Neural cell (in vitro differentiated cells): ENCODE results near the gene KMT2B.

ENCODE experiments used
- EP300 ChIP-seq: fragments of 450-650 bp; conservative IDR thresholded peaks from 2 replicates; pipeline ENCODE4 v1.6.1; 2014; ENCODE audit warnings: antibody characterized with exemption, mild to moderate bottlenecking, moderate library complexity; ENCODE audit not compliant: poor library complexity, severe bottlenecking
- EZH2 ChIP-seq: fragments of 200-600, 300-800 bp; shearing (Covaris generic), sonication (generic); IDR thresholded peaks from 2 replicates; pipeline ENCODE4 v1.6.1; 2014; ENCODE audit warnings: antibody characterized with exemption, low read length, borderline replicate concordance, mild to moderate bottlenecking; ENCODE audit not compliant: insufficient read depth, poor library complexity, severe bottlenecking
- MXI1 ChIP-seq: fragments of 450-650 bp; conservative IDR thresholded peaks from 2 replicates; pipeline ENCODE4 v1.6.1; 2014; ENCODE audit warnings: antibody characterized with exemption, mild to moderate bottlenecking; ENCODE audit not compliant: poor library complexity, severe bottlenecking
- POLR2AphosphoS5 ChIP-seq: IDR thresholded peaks from 2 replicates; pipeline ENCODE4 v1.6.1; 2012
- SMC3 ChIP-seq: fragments of 450-650 bp; conservative IDR thresholded peaks from 2 replicates; pipeline ENCODE4 v1.6.1; 2014; ENCODE audit warnings: antibody characterized with exemption, mild to moderate bottlenecking, moderate library complexity; ENCODE audit not compliant: poor library complexity
- TAF1 ChIP-seq: IDR thresholded peaks from 2 replicates; pipeline ENCODE4 v1.6.1; 2012; ENCODE audit warnings: low read depth
- TF ChIP-seq, protein P1 (sequence below): fragments of 450-650 bp; IDR thresholded peaks from 2 replicates; pipeline ENCODE4 v1.5.1; 2014; ENCODE audit warnings: antibody characterized with exemption, mild to moderate bottlenecking, moderate library complexity; ENCODE audit not compliant: poor library complexity, severe bottlenecking
- TF ChIP-seq, protein P2 (sequence below): IDR thresholded peaks from 2 replicates; pipeline ENCODE4 v1.6.1; 2012; ENCODE audit warnings: borderline replicate concordance

DNA sequence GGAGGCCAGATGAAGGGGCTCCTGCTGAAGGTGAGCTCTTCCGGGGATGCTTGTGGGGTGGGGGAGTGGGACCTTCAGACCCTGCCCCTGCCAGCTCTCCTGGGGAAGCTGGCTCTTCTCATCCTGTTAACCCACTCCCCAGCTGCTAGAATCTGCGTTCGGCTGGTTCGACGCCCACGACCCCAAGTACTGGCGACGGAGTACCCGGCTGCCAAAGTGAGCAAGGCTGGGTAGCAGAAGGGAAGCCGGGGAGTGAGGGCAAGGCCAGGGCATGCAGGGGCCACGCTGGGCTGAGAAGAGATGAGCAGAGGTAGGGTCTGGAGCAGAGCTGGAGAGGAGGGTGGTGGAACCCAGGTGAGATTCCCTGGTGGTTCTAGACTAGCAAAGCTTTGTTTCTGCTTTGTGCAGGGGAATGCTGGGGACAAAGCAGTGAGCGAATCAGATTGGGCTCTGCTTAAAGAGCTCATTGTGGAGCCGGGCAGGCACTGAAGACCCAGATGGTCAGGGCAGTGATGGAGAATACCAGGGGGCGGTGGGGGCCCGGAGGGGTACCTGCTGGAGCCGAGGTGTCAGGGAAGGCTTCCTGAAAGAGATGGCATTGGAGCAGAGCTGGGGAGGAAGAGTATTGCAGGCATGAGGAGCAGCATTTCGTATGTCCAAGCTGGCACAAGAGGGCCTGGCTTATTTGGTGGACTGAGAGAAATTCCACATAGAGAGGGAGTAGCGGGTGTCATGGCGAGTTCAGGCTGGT, 10.3 kb downstream of the KMT2B start:
- TF ChIP-seq MXI1 (no peak), EZH2 (no peak), SMC3 (no peak), POLR2AphosphoS5 (no peak), EP300 (no peak), TAF1 (no peak)
- TF ChIP-seq, protein P1, sequence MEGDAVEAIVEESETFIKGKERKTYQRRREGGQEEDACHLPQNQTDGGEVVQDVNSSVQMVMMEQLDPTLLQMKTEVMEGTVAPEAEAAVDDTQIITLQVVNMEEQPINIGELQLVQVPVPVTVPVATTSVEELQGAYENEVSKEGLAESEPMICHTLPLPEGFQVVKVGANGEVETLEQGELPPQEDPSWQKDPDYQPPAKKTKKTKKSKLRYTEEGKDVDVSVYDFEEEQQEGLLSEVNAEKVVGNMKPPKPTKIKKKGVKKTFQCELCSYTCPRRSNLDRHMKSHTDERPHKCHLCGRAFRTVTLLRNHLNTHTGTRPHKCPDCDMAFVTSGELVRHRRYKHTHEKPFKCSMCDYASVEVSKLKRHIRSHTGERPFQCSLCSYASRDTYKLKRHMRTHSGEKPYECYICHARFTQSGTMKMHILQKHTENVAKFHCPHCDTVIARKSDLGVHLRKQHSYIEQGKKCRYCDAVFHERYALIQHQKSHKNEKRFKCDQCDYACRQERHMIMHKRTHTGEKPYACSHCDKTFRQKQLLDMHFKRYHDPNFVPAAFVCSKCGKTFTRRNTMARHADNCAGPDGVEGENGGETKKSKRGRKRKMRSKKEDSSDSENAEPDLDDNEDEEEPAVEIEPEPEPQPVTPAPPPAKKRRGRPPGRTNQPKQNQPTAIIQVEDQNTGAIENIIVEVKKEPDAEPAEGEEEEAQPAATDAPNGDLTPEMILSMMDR, result no peak
- TF ChIP-seq, protein P2, sequence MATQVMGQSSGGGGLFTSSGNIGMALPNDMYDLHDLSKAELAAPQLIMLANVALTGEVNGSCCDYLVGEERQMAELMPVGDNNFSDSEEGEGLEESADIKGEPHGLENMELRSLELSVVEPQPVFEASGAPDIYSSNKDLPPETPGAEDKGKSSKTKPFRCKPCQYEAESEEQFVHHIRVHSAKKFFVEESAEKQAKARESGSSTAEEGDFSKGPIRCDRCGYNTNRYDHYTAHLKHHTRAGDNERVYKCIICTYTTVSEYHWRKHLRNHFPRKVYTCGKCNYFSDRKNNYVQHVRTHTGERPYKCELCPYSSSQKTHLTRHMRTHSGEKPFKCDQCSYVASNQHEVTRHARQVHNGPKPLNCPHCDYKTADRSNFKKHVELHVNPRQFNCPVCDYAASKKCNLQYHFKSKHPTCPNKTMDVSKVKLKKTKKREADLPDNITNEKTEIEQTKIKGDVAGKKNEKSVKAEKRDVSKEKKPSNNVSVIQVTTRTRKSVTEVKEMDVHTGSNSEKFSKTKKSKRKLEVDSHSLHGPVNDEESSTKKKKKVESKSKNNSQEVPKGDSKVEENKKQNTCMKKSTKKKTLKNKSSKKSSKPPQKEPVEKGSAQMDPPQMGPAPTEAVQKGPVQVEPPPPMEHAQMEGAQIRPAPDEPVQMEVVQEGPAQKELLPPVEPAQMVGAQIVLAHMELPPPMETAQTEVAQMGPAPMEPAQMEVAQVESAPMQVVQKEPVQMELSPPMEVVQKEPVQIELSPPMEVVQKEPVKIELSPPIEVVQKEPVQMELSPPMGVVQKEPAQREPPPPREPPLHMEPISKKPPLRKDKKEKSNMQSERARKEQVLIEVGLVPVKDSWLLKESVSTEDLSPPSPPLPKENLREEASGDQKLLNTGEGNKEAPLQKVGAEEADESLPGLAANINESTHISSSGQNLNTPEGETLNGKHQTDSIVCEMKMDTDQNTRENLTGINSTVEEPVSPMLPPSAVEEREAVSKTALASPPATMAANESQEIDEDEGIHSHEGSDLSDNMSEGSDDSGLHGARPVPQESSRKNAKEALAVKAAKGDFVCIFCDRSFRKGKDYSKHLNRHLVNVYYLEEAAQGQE, result no peak
